HG03060 (cell line): Measurements from ENCODE around the gene CAMK2A.

Experiments used
- ATAC-seq: cut with Tn5 transposase; IDR thresholded peaks from one replicate; pipeline ENCODE4 v1.9.1; 2021; ENCODE audit warnings: low read depth, moderate number of reproducible peaks; ENCODE audit not compliant: unreplicated experiment

CAMK2A gene

DNA sequence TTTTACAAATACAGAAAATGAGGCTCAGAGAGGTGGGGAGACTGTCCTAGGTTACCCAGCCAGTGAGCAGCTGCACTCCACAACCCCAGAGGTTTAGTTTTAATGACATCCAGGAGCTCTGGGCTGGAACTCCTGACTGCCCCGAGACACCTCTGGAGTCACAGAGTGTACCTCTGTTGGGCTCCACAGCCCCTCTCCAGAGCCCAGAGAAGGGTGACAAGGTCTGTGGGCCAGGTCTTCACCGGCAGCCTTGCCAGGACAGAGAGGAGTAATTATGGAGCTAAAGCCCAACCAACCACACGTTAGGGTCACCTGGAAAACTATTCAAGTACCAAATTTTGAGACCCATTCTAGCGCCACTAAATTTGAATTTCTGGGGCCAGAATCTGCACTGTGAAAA lies 111.9 kb downstream of the CAMK2A start:
- no peak for ATAC-seq

DNA sequence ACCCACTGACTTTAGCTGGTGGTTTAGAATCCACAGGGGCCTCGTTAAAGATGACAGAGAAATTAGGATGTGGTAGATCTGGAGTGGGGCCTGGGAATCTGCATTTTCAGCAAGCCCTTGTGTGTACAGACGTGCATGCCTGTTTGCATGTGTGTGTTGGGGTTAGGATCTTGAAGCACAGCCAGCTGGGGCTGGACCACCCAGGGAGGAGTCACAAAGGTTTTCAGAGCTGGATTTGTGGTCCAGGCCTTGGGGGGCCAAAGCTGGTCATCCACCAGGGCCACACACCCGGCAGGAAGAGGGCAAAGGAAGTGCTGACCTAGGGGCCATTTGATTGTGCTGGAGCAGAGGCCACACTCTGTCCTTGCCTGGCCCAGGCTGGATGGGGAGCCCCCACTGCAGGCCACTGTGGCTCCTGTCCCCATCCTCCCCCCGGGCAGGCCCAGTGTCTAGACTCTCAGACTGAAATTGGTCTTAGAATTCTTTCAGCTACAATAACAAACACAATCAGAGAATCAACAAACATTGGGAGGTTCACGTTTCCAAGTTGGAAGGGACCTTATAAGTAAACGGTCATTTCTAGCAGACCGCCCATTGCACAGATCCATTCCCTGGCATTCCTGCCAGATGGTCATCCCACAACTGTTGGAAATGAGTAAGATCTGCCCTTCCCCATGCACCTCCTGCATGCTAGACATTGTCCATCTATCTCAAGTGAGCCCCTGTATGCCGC lies 112.7 kb downstream of the CAMK2A start:
- no peak for ATAC-seq

DNA sequence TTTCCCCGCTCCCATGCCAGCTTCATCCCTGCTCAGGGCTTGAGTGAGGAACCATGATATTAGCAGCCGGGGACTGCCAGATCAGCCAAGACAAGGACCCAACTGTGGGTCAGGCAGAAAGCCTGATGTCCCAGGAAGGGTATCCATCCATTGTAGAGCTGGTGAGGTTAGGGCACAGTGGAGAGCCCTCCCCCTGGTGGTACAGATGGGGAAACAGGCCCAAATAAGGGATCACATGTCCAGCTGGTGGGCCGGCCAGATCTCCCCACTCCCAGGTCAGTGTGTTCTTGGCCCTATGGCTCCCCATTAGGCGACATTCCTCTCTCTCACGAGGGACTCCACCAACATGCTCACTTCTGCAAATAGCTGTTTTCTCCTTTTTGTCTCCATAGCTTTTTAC lies 114.0 kb downstream of the CAMK2A start:
- ATAC-seq = no peak

DNA sequence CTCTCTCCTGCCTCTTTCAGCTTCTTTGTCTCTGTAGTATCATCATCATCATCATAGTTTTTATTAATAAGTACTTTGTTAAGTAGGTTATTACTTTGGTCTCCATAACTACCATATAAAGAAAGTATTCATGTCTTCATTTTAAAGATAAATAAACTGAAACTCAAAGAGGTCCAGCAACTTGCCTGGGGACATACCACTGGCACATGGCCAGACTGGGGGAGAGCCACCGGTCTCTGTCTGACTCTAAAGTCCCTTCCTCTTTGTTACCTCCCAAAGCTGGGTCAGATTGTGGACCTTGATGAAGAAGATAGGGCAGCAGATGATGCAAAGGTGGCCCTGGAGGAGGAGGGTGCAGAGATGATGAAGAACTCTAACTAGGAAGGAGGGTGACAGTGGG lies 114.5 kb downstream of the CAMK2A start:
- no peak for ATAC-seq

DNA sequence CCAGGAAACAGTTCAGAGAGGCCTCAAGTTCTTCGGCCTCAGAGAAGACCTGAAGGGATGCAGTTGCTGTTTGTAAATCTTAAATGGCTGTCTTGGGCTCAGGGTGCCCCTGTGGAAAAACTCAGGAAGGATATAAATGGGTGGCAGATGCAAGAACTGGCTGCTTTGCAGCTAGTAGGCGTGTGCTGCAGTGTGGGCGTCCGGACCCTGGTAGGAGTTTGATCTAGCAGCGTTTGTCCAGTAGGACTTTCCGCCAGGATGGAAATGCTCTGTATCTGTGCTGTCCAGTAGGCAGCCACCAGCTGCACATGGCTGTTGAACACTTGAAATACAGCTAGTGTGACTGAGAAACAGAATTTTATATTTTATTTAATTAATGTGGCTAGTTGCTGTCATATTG lies 115.3 kb downstream of the CAMK2A start:
- no peak for ATAC-seq

DNA sequence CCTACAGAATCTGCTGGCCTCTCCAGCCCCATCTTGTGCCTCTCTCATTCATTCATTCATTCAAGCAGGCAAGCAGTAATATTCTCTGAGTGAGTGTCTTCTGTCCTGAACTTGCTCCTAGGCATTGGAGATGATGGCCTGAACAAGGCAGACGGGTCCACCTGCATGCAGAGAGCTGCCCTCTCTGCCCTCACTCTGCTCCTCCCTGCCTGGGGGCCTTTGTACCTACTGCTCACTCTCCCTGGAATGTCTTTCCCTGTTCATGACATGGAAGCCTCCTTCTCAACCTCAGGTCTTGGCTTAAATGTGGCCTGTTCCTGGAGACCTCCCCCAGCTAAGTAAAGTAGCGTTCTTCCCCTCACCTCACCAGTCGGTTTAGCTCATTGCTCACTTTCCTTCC lies 116.4 kb downstream of the CAMK2A start:
- ATAC-seq = no peak

DNA sequence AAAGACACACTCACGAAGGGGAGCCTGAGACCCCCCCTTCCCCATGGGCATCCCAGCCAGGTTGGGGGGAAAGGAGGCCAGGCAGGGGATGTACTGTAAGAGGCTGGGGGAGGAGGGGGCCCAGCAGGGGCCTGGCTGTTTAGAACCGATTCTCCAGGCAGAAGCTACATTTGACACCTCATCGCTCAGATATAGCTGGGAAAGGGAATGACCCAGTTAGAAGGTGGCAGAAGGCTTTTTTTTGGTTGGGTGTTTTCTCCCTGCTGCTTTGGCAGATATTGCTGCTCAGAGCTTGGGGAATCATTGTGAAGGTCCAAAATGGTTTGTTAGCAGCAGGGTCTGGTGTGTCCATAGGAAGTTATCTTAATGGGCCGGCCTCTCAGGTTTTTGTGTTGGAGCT lies 117.0 kb downstream of the CAMK2A start:
- no peak for ATAC-seq

DNA sequence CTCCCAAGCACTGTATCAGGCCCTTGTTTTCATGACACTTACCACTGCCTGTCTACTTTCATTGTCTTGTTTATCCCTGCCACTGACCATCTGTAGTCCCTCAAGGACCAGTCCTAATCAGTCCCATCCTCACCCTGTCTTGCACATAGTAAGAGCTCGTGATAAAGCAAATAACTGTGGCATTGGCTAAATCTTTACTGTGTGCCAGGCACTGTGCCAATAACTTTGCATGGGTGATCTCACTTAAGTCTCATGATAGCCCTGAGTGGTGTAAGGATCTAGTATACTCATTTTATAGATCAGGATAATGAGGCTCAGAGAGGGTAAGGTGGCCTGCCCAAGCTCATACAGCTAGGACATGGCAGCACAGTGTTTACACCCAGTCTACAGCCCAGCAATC lies 117.4 kb downstream of the CAMK2A start:
- ATAC-seq = no peak
